NCI-H146 (cell line): ENCODE data around the gene TBX3.
A peak's percentile ranks its signal among the peaks of the same experiment; 100 is the strongest.
"Not testable (repeated sequence)": the region's sequence is repeated elsewhere in the genome, so short reads cannot be mapped to it uniquely, and the experiment has no call there.

Experiments
- DNase-seq: peaks from one replicate; lab custom pipeline; 2025; lab: John Stamatoyannopoulos, UW

TBX3 gene

GRCh38 chr12:114684098-114684869 is at the start of gene TBX3:
Gene TBX3 (minus strand): TSS chr12:114684175. CDS start chr12:114683200, 975 bp downstream.
- DNase-seq, result peak; percentile 52

- DNase-seq, result no peak
These were observed 48.6 kb upstream of the TBX3 start for GRCh38 chr12:114732426-114733030.

GRCh38 chr12:114729731-114730130 is 45.8 kb upstream of the TBX3 start:
- no peak for DNase-seq

- no peak for DNase-seq
These were observed 42.2 kb upstream of the TBX3 start for GRCh38 chr12:114726092-114726710.

- not testable (repeated sequence) for DNase-seq
These were observed 38.2 kb upstream of the TBX3 start for GRCh38 chr12:114722176-114722575.

GRCh38 chr12:114721266-114721665 is 37.3 kb upstream of the TBX3 start:
- no peak for DNase-seq

GRCh38 chr12:114713466-114714215 is 29.7 kb upstream of the TBX3 start:
- DNase-seq, result no peak

- no peak for DNase-seq
These were observed 27.7 kb upstream of the TBX3 start for GRCh38 chr12:114711689-114712152.

GRCh38 chr12:114710151-114710550 is 26.2 kb upstream of the TBX3 start:
- no peak for DNase-seq

- DNase-seq, result no peak
These were observed 25.1 kb upstream of the TBX3 start for GRCh38 chr12:114709112-114709511.

- not testable (repeated sequence) for DNase-seq
These were observed 24.6 kb upstream of the TBX3 start for GRCh38 chr12:114708598-114708997.

- DNase-seq, result no peak
These were observed 20.1 kb upstream of the TBX3 start for GRCh38 chr12:114704096-114704495.

GRCh38 chr12:114703060-114703493 is 19.1 kb upstream of the TBX3 start:
- no peak for DNase-seq

- DNase-seq, result no peak
These were observed 18.5 kb upstream of the TBX3 start for GRCh38 chr12:114702462-114702861.

- DNase-seq, result no peak
These were observed 17.6 kb upstream of the TBX3 start for GRCh38 chr12:114701553-114701952.

GRCh38 chr12:114701104-114701414 is 17.1 kb upstream of the TBX3 start:
- DNase-seq, result no peak

GRCh38 chr12:114700392-114701103 is 16.6 kb upstream of the TBX3 start:
- no peak for DNase-seq

GRCh38 chr12:114698566-114699163 is 14.7 kb upstream of the TBX3 start:
- DNase-seq, result no peak

GRCh38 chr12:114697741-114698565 is 14.0 kb upstream of the TBX3 start:
- DNase-seq, result no peak

GRCh38 chr12:114697243-114697716 is 13.3 kb upstream of the TBX3 start:
- DNase-seq, result no peak
